ENCODE results near the gene ATP8A2. TPM values are rescaled to one million over a fixed set of nuclear protein-coding genes. Genes with fewer than 3 reads are reported as not detected.

Gene ATP8A2
- total and polyA plus RNA-seq, 9 of the 15 experiments (the other 6 are each of a cell fraction or from before 2014, with no cell fraction given), result under 0.01 to 0.33 (median 0.06) TPM; not detected in 4

DNA sequence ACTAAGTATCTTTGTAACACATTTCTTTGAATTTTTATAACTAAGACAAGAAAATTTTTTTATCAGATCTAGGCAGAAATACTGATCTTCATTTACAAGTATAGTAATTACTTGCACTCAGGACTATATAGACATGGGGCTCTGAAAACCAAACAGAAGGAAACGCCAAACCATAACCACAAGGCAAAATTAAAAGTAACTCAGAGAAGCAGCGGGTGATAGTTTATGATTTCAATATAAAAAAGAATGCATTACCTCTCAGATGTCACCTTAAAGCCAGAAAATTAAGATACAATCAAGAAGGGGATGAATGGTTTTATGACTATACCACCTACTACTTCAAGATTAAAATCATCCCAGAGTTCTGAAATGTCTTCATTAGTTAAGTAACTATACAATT lies 673.4 kb downstream of the ATP8A2 start (continued):
- no peak for TF ChIP-seq CBX8 (IDR thresholded peaks at IDR 0.05; ENCODE audit: borderline replicate concordance, extremely low read depth, low read depth, low read length, poor library complexity, severe bottlenecking)
- TF ChIP-seq, protein P1, sequence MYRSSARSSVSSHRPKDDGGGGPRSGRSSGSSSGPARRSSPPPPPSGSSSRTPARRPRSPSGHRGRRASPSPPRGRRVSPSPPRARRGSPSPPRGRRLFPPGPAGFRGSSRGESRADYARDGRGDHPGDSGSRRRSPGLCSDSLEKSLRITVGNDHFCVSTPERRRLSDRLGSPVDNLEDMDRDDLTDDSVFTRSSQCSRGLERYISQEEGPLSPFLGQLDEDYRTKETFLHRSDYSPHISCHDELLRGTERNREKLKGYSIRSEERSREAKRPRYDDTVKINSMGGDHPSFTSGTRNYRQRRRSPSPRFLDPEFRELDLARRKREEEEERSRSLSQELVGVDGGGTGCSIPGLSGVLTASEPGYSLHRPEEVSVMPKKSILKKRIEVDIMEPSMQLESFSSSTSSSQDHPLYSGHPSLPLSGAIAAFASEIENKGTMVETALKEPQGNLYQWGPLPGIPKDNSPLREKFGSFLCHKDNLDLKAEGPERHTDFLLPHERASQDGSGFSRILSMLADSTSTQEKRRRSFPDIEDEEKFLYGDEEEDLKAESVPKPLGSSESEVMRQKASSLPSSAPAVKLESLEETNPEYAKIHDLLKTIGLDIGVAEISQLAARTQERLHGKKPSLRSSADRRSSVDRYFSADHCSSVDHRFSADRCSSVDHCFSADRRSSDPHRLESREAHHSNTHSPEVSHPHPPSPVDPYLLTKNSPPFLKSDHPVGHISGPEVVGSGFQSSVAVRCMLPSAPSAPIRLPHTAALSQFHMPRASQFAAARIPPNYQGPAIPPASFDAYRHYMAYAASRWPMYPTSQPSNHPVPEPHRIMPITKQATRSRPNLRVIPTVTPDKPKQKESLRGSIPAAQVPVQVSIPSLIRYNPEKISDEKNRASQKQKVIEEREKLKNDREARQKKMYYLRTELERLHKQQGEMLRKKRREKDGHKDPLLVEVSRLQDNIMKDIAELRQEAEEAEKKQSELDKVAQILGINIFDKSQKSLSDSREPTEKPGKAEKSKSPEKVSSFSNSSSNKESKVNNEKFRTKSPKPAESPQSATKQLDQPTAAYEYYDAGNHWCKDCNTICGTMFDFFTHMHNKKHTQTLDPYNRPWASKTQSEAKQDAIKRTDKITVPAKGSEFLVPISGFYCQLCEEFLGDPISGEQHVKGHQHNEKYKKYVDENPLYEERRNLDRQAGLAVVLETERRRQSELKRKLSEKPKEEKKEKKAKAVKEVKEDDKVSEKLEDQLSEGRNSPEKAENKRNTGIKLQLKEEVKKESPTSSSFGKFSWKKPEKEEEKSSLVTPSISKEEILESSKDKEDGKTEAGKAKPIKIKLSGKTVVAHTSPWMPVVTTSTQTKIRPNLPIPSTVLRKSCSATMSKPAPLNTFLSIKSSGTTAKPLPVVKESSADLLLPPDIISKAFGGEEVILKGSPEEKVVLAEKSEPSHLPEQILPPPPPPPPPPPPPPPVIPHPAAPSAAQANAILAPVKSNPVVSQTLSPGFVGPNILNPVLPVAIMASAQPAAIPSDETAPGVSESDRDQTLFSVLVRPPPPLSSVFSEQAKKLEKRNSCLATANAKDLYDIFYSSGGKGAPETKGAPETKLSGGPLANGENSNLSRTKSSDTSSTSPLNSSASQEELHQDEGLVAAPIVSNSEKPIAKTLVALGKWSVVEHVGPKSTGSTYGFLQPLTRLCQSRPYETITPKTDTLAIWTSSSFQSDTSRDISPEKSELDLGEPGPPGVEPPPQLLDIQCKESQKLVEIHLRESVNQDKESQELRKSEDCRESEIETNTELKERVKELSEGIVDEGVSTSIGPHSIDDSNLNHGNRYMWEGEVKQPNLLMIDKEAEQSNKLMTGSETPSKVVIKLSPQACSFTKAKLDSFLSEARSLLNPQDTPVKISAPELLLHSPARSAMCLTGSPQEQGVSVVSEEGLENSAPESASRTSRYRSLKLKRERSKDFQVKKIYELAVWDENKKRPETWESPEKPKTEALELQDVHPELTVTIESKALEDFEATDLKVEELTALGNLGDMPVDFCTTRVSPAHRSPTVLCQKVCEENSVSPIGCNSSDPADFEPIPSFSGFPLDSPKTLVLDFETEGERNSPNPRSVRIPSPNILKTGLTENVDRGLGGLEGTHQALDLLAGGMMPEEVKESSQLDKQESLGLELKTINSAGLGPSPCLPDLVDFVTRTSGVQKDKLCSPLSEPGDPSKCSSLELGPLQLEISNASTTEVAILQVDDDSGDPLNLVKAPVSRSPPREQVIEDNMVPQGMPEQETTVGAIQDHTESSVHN (IDR thresholded peaks at IDR 0.05; ENCODE audit: borderline replicate concordance in 1 of 2, low read depth in 1 of 2), result no peak
- no peak for TF ChIP-seq KLF13 (tag; IDR thresholded peaks at IDR 0.05; ENCODE audit: borderline replicate concordance, low read depth)
- no peak for TF ChIP-seq TEAD1 (CRISPR knock-in tag; IDR thresholded peaks at IDR 0.05)
- no peak for TF ChIP-seq ZKSCAN3 (CRISPR knock-in tag; IDR thresholded peaks at IDR 0.05)
- no peak for TF ChIP-seq TCF3 (CRISPR knock-in tag; IDR thresholded peaks at IDR 0.05)
- TF ChIP-seq ZSCAN29 (IDR thresholded peaks at IDR 0.05), result no peak
- no peak for TF ChIP-seq NFXL1 (CRISPR knock-in tag; IDR thresholded peaks at IDR 0.05)
- no peak for TF ChIP-seq BCOR (IDR thresholded peaks at IDR 0.05)
- TF ChIP-seq, protein P2, sequence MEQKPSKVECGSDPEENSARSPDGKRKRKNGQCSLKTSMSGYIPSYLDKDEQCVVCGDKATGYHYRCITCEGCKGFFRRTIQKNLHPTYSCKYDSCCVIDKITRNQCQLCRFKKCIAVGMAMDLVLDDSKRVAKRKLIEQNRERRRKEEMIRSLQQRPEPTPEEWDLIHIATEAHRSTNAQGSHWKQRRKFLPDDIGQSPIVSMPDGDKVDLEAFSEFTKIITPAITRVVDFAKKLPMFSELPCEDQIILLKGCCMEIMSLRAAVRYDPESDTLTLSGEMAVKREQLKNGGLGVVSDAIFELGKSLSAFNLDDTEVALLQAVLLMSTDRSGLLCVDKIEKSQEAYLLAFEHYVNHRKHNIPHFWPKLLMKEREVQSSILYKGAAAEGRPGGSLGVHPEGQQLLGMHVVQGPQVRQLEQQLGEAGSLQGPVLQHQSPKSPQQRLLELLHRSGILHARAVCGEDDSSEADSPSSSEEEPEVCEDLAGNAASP (IDR thresholded peaks at IDR 0.05), result no peak
- TF ChIP-seq STAT5B (CRISPR knock-in tag; IDR thresholded peaks at IDR 0.05), result no peak
- no peak for TF ChIP-seq FOXM1 (IDR thresholded peaks at IDR 0.05; ENCODE audit: low read depth)
- no peak for TF ChIP-seq FOXM1 (CRISPR knock-in tag; IDR thresholded peaks at IDR 0.05; ENCODE audit: low read depth)

Data from K562 (cell line).